Breast epithelium (tissue), 3 donors: ENCODE measurements around the gene BDKRB2.

Source experiments
- POLR2A ChIP-seq: fragments of 450-650 bp; IDR thresholded peaks from one replicate; pipeline ENCODE4 v1.6.1; 2016; ENCODE audit warnings: antibody characterized with exemption, mild to moderate bottlenecking, moderate library complexity
- TF ChIP-seq, protein P1 (sequence below), 3 donors: fragments of 450-650 bp; IDR thresholded peaks; one replicate each; pipeline ENCODE4 v1.5.1; 2016 to 2017; ENCODE audit warnings: antibody characterized with exemption in 3 of 3, mild to moderate bottlenecking in 3 of 3, moderate library complexity in 3 of 3

DNA sequence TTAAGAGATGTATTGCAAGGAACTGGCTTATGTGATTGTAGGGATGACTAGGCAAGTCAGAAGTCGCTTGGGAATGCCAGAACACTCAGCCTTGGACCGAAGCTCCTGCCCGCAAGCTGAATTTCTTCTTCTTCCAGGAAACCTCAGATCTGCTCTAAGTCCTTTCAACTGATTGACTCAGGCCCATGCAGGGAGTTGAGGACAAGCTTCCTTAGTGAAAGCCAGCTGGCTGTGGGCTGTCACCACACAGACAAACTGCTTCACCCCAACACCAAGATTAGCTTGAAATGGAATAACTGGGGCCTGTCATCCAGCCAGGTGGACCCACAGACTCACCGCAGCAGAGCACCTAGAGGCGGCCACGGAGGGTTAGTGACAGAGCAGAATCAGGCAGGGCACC, 24.7 kb downstream of the BDKRB2 start:
- TF ChIP-seq POLR2A = no peak
- TF ChIP-seq, protein P1, sequence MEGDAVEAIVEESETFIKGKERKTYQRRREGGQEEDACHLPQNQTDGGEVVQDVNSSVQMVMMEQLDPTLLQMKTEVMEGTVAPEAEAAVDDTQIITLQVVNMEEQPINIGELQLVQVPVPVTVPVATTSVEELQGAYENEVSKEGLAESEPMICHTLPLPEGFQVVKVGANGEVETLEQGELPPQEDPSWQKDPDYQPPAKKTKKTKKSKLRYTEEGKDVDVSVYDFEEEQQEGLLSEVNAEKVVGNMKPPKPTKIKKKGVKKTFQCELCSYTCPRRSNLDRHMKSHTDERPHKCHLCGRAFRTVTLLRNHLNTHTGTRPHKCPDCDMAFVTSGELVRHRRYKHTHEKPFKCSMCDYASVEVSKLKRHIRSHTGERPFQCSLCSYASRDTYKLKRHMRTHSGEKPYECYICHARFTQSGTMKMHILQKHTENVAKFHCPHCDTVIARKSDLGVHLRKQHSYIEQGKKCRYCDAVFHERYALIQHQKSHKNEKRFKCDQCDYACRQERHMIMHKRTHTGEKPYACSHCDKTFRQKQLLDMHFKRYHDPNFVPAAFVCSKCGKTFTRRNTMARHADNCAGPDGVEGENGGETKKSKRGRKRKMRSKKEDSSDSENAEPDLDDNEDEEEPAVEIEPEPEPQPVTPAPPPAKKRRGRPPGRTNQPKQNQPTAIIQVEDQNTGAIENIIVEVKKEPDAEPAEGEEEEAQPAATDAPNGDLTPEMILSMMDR (IDR thresholded peaks at IDR 0.05) = no peak
